HFF-Myc (cell line): ENCODE data around the gene RGS21.
"Not testable (repeated sequence)": the region's sequence is repeated elsewhere in the genome, so short reads cannot be mapped to it uniquely, and the experiment has no call there.

Experiments
- DNase-seq: peaks from one replicate; pipeline ENCODE4 v3.0.0-alpha.2; 2011; ENCODE audit warnings: low read depth; ENCODE audit errors: extremely low read depth
- H3K4me3 ChIP-seq: replicated peaks from 2 replicates; pipeline ENCODE4 v1.5.1; 2011; ENCODE audit warnings: low read depth, mild to moderate bottlenecking, control low read depth, low read length
- CTCF ChIP-seq: IDR thresholded peaks from 2 replicates; pipeline ENCODE4 v1.5.1; 2012; ENCODE audit warnings: mild to moderate bottlenecking, low read depth, low read length, control low read depth; ENCODE audit errors: missing control alignments

Gene RGS21

DNA sequence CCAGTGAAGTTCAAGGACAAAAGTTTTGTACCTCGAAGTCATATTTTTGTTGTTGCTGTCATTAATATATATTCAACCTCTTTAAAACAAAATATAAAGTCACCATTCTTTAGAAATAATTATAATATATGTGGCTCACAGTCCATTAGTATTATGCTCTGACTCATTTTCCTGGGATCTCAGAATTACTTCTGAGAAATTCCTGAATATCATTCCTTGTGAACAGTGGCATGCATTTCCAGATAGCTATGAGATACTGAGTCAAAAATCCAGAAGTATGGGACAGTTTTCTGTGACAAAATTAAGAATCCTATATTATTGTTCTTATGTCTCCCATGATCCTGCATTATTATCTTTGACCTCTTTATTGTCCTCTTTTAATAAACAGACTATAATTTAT lies 13.8 kb upstream of the RGS21 start:
- no peak for DNase-seq
- no peak for TF ChIP-seq CTCF
- no peak overlapping the region for H3K4me3 ChIP-seq

- not testable (repeated sequence) for H3K4me3 ChIP-seq, DNase-seq
These were observed 8.5 kb upstream of the RGS21 start for GRCh38 chr1:192308314-192308713.

- H3K4me3 ChIP-seq: no peak overlapping the region
- peak; percentile 4 for DNase-seq
- peak; percentile 29 for TF ChIP-seq CTCF
These were observed 5.5 kb upstream of the RGS21 start for GRCh38 chr1:192311281-192311680.

GRCh38 chr1:192327997-192328396 lies 11.2 kb downstream of the RGS21 start:
- H3K4me3 ChIP-seq: no peak overlapping the region
- DNase-seq: no peak
- TF ChIP-seq CTCF: no peak

GRCh38 chr1:192342842-192343241 lies 26.1 kb downstream of the RGS21 start:
- no peak overlapping the region for H3K4me3 ChIP-seq
- no peak for TF ChIP-seq CTCF
- DNase-seq: no peak

DNA sequence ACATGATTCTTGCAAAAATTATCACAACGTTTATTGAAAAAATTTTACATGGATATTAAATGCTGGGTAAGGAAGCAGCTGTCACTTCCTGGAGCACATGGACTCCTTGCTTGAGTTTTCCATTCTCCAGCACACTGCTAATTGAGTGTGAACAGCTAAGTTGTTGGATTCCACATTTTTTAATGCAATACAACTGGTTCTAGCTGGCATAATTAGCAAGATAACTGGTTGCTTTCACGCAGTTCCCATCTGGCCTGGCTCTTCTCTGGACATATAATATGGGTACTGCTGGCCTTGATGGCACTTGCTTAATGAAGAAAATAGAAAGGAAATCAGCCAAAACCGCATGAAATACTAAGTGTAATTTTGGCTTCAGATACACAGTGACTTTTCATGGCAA lies 26.6 kb downstream of the RGS21 start:
- H3K4me3 ChIP-seq: no peak overlapping the region
- TF ChIP-seq CTCF: no peak
- DNase-seq: no peak

DNA sequence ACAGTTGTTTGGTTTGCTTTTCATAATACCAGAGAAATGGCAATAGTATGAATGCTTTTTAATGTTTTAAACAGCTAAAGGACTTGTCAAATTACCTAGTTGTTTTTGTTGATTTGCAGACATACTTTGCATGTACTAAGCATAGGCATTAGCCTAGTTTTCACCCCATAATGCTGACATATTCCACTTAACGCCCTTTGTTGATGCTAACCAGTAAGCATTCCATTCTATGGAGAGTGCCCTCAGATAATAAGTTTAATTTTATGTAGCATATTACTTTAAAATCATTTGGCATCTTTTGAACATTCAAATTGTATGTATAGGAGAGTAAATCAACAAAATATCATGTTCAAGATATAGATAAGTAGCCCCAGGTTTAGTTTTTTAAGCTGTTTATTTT lies 32.5 kb downstream of the RGS21 start:
- H3K4me3 ChIP-seq: no peak overlapping the region
- DNase-seq: no peak
- no peak for TF ChIP-seq CTCF
